HG02884 (cell line): ENCODE results near the gene FOXC1.

ENCODE experiments used
- ATAC-seq: cut with Tn5 transposase; IDR thresholded peaks from one replicate; pipeline ENCODE4 v1.9.1; 2021; ENCODE audit warnings: mild to moderate bottlenecking, moderate library complexity; ENCODE audit not compliant: unreplicated experiment

FOXC1 gene

GRCh38 chr6:1609648-1610496, at the start of gene FOXC1:
TSS of gene FOXC1 (plus strand) at chr6:1609915. CDS start at chr6:1610446, 531 bp downstream.
- no peak for ATAC-seq

- ATAC-seq: no peak
Measured at GRCh38 chr6:1560281-1561058, 49.2 kb upstream of the FOXC1 start.

- ATAC-seq: no peak
Measured at GRCh38 chr6:1561355-1561754, 48.4 kb upstream of the FOXC1 start.

- ATAC-seq: no peak
Measured at GRCh38 chr6:1562171-1562955, 47.4 kb upstream of the FOXC1 start.

GRCh38 chr6:1569377-1569776, 40.3 kb upstream of the FOXC1 start:
- no peak for ATAC-seq

GRCh38 chr6:1570848-1571247, 38.9 kb upstream of the FOXC1 start:
- no peak for ATAC-seq

GRCh38 chr6:1572892-1573291, 36.8 kb upstream of the FOXC1 start:
- no peak for ATAC-seq

- ATAC-seq: no peak
Measured at GRCh38 chr6:1574083-1574761, 35.5 kb upstream of the FOXC1 start.

GRCh38 chr6:1574890-1575209, 34.9 kb upstream of the FOXC1 start:
- no peak for ATAC-seq

- no peak for ATAC-seq
Measured at GRCh38 chr6:1575210-1576041, 34.3 kb upstream of the FOXC1 start.

- no peak for ATAC-seq
Measured at GRCh38 chr6:1576166-1576565, 33.5 kb upstream of the FOXC1 start.

- no peak for ATAC-seq
Measured at GRCh38 chr6:1576711-1577110, 33.0 kb upstream of the FOXC1 start.

- ATAC-seq: no peak
Measured at GRCh38 chr6:1577146-1577680, 32.5 kb upstream of the FOXC1 start.

- ATAC-seq: no peak
Measured at GRCh38 chr6:1577896-1578745, 31.6 kb upstream of the FOXC1 start.

GRCh38 chr6:1579096-1579495, 30.6 kb upstream of the FOXC1 start:
- no peak for ATAC-seq

- ATAC-seq: no peak
Measured at GRCh38 chr6:1580109-1580508, 29.6 kb upstream of the FOXC1 start.

- ATAC-seq: no peak
Measured at GRCh38 chr6:1580585-1580984, 29.1 kb upstream of the FOXC1 start.

GRCh38 chr6:1581120-1581991, 28.4 kb upstream of the FOXC1 start:
- no peak for ATAC-seq
